ENCODE measurements around the gene SPAG16.

GRCh38 chr2:213959589-213959988 lies 675.3 kb downstream of the SPAG16 start:
- no peak for TF ChIP-seq CTCF (IDR thresholded peaks at IDR 0.05; ENCODE audit: insufficient read depth, low read depth, low read length)
- no peak for TF ChIP-seq EZH2 (IDR thresholded peaks at IDR 0.05; ENCODE audit: insufficient read depth, low read length)

All from astrocyte (in vitro differentiated cells and primary cell).